Measurements from ENCODE around the gene BEST1. TPM values are rescaled to one million over a fixed set of nuclear protein-coding genes. Genes with fewer than 3 reads are reported as not detected.

The BEST1 gene
- total and polyA plus RNA-seq, 2 donors (not counting 1 experiment from before 2014, with no cell fraction given): 2.5 to 15.2 TPM

DNA sequence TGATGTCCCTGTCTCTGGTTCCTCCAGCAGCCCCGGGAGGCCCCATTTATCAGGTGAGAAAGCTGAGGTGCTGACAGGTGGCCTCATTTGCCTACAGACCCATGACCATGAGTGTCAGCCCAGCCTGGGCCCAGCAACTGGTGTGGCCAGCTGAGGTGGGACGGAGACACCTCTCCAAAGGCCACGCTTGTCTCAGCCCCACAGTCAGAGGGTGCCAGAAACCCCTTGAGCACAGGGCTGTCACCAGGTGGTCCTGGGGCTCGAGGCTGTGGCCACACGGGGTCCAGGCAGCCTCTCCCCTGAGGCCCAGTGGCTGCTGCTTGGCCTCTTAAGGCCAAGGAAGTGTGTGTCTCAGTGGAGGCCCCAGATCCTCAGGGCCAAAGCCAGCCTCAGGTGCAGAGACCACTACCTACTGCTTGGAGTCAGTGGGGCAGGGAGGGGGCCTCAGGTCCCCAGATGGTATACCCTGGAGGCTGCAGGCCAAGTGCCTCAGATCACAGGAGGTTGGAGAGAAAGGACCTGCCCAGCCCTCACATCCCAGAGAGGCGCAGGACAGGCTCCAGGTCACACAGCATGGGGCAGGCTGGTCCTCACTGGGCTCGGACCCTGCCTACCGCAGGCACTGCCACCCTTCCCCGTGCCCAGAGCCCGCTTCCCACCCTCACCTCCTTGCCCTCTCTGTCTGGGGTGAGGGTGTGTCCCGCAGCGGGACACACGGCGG, 44.2 kb upstream of the BEST1 start:
- TF ChIP-seq, protein P1, sequence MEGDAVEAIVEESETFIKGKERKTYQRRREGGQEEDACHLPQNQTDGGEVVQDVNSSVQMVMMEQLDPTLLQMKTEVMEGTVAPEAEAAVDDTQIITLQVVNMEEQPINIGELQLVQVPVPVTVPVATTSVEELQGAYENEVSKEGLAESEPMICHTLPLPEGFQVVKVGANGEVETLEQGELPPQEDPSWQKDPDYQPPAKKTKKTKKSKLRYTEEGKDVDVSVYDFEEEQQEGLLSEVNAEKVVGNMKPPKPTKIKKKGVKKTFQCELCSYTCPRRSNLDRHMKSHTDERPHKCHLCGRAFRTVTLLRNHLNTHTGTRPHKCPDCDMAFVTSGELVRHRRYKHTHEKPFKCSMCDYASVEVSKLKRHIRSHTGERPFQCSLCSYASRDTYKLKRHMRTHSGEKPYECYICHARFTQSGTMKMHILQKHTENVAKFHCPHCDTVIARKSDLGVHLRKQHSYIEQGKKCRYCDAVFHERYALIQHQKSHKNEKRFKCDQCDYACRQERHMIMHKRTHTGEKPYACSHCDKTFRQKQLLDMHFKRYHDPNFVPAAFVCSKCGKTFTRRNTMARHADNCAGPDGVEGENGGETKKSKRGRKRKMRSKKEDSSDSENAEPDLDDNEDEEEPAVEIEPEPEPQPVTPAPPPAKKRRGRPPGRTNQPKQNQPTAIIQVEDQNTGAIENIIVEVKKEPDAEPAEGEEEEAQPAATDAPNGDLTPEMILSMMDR (conservative IDR thresholded peaks at IDR 0.05 in 1 of 2, IDR thresholded peaks at IDR 0.05 in 1 of 2; ENCODE audit: low read depth in 1 of 2, low read length in 2 of 2): no peak
- no peak for TF ChIP-seq EZH2 (IDR thresholded peaks at IDR 0.05; ENCODE audit: low read length, missing control alignments)
- Histone ChIP-seq H3K27me3 (ENCODE audit: control insufficient read depth, insufficient read depth, low read length) (no peaks in the 10 kb centered on the region), H2AFZ (ENCODE audit: low read length) (no peak overlapping the region), H3K79me2 (ENCODE audit: control insufficient read depth, insufficient read depth, low read length) (no peaks in the 10 kb centered on the region), H3K4me2 (ENCODE audit: extremely low read depth, insufficient read depth, low read length) (no peak overlapping the region), H3K4me1 (ENCODE audit: control insufficient read depth, extremely low read depth, insufficient read depth, low read length) (no peaks in the 10 kb centered on the region), H3K9me3 (ENCODE audit: control insufficient read depth, insufficient read depth, low read depth, low read length) (no peaks in the 10 kb centered on the region), H3K9ac (ENCODE audit: insufficient read depth, low read length) (no peak overlapping the region), H3K4me3 (replicated peaks in 1 of 4; ENCODE audit: control extremely low read depth in 1 of 4, insufficient read depth in 1 of 4, low read depth in 3 of 4, low read length in 4 of 4) (no peak overlapping the region), H3K36me3 (ENCODE audit: control insufficient read depth, insufficient read depth, low read length) (peaks cover 3% of the 10 kb centered on the region), H3K27ac (ENCODE audit: insufficient read depth, low read length) (no peak overlapping the region), H4K20me1 (ENCODE audit: control insufficient read depth, extremely low read depth, insufficient read depth, low read length) (no peaks in the 10 kb centered on the region)
- DNase-seq (ENCODE audit: low read depth in 2 of 2): no peak

DNA sequence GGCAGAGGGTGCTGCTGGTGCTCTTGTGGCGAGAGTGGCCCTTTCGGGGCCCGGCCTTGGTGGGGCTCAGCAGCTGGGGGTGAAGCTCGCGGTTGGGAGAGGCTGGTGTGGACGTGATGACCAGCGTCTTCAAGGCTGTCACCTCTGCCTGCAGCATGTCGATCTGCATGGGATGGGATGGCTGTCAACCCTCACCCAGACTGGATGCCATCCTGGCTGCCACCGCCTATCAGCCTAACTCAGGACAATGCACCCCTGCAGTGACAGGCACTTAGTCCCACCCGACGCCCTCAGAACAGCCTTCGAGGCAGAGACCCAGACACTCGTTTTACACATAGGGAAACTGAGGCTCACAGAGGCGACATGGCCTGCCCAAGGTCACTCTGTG, 43.6 kb upstream of the BEST1 start:
- H4K20me1 ChIP-seq (ENCODE audit: control insufficient read depth, extremely low read depth, insufficient read depth, low read length): no peaks in the 10 kb centered on the region
- H3K36me3 ChIP-seq (ENCODE audit: control insufficient read depth, insufficient read depth, low read length): peaks cover 3% of the 10 kb centered on the region

DNA sequence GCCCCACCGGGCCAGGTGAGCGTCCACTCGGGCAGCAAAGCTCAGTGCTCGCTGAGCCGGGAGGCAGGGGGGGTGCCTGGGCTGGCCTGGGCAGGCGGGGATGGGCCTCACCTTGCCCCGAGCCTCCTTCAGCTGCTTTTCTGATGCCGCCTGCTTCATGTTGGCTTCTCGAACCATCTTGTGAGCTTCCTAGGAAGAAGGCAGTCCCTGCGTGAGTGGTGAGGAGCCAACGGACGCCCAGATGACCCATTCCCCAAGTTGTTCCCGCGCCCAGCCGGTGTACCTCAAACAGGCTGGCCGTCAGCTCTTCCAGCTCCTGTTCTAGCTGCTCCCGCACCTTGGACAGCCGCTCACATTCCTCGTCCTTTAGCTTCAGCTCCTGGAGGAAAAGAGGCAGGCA, 42.9 kb upstream of the BEST1 start:
- Histone ChIP-seq H3K4me3 (replicated peaks in 1 of 4; ENCODE audit: control extremely low read depth in 1 of 4, insufficient read depth in 1 of 4, low read depth in 3 of 4, low read length in 4 of 4) (no peak overlapping the region), H3K79me2 (ENCODE audit: control insufficient read depth, insufficient read depth, low read length) (no peaks in the 10 kb centered on the region), H3K9ac (ENCODE audit: insufficient read depth, low read length) (no peak overlapping the region), H3K36me3 (ENCODE audit: control insufficient read depth, insufficient read depth, low read length) (peaks cover 3% of the 10 kb centered on the region), H4K20me1 (ENCODE audit: control insufficient read depth, extremely low read depth, insufficient read depth, low read length) (no peaks in the 10 kb centered on the region), H3K27me3 (ENCODE audit: control insufficient read depth, insufficient read depth, low read length) (no peaks in the 10 kb centered on the region), H3K4me2 (ENCODE audit: extremely low read depth, insufficient read depth, low read length) (no peak overlapping the region), H3K9me3 (ENCODE audit: control insufficient read depth, insufficient read depth, low read depth, low read length) (no peaks in the 10 kb centered on the region), H3K27ac (ENCODE audit: insufficient read depth, low read length) (no peak overlapping the region), H2AFZ (ENCODE audit: low read length) (no peak overlapping the region), H3K4me1 (ENCODE audit: control insufficient read depth, extremely low read depth, insufficient read depth, low read length) (no peaks in the 10 kb centered on the region)
- no peak for TF ChIP-seq EZH2 (IDR thresholded peaks at IDR 0.05; ENCODE audit: low read length, missing control alignments)
- TF ChIP-seq, protein P1 (conservative IDR thresholded peaks at IDR 0.05 in 1 of 2, IDR thresholded peaks at IDR 0.05 in 1 of 2; ENCODE audit: low read depth in 1 of 2, low read length in 2 of 2): no peak
- no peak for DNase-seq (ENCODE audit: low read depth in 2 of 2)

More for the DNA sequence above, 43.6 kb upstream of the BEST1 start:
- H3K4me2 ChIP-seq (ENCODE audit: extremely low read depth, insufficient read depth, low read length): no peak overlapping the region
- no peaks in the 10 kb centered on the region for H3K79me2 ChIP-seq (ENCODE audit: control insufficient read depth, insufficient read depth, low read length)
- H3K9me3 ChIP-seq (ENCODE audit: control insufficient read depth, insufficient read depth, low read depth, low read length): no peaks in the 10 kb centered on the region
- no peaks in the 10 kb centered on the region for H3K27me3 ChIP-seq (ENCODE audit: control insufficient read depth, insufficient read depth, low read length)
- H3K4me3 ChIP-seq (replicated peaks in 1 of 4; ENCODE audit: control extremely low read depth in 1 of 4, insufficient read depth in 1 of 4, low read depth in 3 of 4, low read length in 4 of 4): no peak overlapping the region
- no peak for DNase-seq (ENCODE audit: low read depth in 2 of 2)
- H3K9ac ChIP-seq (ENCODE audit: insufficient read depth, low read length): no peak overlapping the region
- H3K4me1 ChIP-seq (ENCODE audit: control insufficient read depth, extremely low read depth, insufficient read depth, low read length): no peaks in the 10 kb centered on the region
- H3K27ac ChIP-seq (ENCODE audit: insufficient read depth, low read length): no peak overlapping the region
- H2AFZ ChIP-seq (ENCODE audit: low read length): no peak overlapping the region
- TF ChIP-seq, protein P1 (conservative IDR thresholded peaks at IDR 0.05 in 1 of 2, IDR thresholded peaks at IDR 0.05 in 1 of 2; ENCODE audit: low read depth in 1 of 2, low read length in 2 of 2): no peak
- no peak for TF ChIP-seq EZH2 (IDR thresholded peaks at IDR 0.05; ENCODE audit: low read length, missing control alignments)
